HG02623 (cell line): ENCODE data around the gene FAM50A.
"Not testable (repeated sequence)": the region's sequence is repeated elsewhere in the genome, so short reads cannot be mapped to it uniquely, and the experiment has no call there.

Source experiments
- ATAC-seq: cut with Tn5 transposase; IDR thresholded peaks from one replicate; pipeline ENCODE4 v1.9.1; 2021; ENCODE audit warnings: moderate library complexity; ENCODE audit not compliant: unreplicated experiment

FAM50A gene

DNA sequence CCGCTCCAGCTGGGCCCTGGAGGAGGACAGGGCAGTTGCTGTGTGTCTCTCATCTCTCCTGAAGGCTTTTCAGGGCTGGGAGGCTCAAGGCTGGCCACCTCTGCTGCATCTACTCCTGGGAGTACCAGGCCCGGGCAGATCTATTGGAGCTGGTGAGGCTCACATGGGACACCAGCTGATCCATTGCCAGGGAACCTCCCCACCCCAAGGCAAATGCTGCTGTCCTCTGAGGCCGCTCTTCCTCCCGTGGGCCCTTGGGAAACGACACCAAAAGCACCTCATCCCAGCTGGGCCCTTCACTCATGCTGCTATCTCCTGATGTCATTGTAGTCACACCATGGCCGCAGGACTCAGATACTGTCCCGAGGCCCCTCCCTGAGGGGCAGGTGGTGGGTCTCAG lies 38.8 kb downstream of the FAM50A start:
- ATAC-seq: no peak

DNA sequence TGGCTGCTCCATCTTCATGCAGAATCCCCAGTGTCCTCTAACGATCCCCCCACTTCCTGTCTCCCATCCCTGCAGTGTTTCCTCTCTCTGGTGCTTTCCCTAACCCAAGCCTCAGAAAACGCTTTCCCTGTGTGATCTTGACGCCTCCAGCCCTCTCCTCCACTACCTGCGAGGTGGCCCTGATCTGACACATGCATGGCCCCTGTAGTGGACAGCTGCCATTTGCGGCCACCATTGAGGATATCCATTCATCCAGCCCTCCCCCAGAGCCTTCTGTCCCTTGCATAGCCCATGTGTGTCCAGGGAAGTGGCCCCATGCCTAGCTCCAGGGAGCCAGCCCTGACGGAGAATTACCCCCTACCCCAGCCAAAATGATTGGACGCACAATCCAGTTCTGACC lies 39.4 kb downstream of the FAM50A start:
- no peak for ATAC-seq

DNA sequence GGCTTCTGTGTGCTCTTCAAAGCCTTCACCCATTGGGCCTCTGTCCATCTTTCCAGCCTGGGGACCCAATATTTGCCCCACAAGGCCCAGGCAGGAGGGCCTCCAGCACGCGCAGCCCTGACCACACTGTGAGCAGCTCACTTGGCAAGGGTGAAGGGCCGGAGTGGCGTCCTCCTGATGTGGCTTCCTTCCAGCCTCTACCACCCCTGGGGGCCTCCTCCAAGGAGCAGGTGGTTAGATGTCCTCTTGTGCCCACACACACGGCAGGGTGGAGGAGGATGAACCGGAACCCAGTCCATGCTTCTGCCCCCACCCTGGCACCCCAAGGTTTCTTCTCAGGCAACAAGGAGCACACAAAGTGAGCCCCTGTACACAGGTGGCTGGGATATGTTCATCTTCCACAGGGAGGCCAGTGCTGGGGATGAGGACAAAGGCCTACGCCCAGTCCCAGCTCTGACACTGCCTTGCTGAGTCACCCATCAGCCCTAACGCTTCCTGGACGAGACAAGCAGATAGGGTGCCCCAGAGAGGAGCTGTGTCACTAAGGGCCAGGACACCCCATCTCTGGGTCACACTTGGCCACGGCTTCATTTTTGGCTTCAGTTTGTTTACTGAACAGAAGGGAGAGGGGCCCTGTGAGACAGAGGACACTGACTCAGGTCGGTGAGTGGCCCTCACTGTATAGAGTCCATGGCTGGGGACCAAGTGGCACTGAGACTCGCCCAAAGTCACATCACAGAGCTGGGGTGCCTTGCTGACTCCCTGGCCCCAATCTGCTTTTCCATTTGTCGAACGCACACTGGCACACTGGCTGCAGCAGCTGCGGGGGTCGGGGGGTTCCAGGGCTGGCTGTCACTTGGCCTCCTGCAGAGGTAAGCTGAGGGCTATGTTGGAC lies 40.6 kb downstream of the FAM50A start:
- ATAC-seq: no peak

DNA sequence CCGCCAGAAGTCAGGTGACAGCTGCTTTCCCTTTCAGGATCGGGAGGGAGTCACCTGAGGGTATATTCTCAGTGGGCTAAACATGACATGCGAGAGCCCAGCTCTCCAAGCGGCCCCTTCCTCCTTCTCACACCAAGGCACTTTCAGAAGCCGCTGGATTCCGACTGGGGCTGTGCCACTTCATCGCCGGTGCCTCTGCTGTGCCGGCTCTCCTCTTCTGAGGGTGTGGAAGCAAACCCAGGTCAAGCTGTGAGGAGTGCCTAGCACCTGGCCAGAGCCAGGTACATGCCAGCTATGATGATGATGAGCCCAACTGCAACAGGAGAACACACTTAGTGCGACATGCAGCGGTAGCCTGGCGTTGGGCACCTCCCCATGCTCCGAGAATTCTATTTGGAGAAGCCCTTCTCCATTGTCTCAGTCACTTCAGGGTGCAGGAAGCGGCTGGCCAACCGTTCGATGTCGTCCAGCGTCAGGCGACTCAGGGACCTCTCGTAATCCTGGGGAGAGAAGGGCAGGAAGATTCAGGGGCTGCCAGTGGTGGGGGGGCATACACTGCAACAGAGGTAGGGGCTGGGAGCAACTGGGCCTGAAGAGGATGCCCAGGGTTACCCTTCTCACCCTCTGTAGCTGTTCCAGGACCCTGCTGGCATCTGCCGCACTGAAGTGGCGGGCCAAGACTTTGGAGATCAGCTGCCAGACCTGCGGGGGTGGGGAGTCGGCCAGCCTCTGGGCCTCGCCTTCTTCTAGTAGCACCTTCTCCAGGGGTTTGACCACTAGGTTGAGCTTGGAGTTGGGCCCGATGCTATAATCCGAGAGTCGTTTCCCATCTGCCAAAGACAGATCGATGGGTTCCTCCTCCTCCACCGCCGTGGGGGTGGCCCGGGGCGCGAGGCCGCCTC lies 41.5 kb downstream of the FAM50A start:
- ATAC-seq: no peak

DNA sequence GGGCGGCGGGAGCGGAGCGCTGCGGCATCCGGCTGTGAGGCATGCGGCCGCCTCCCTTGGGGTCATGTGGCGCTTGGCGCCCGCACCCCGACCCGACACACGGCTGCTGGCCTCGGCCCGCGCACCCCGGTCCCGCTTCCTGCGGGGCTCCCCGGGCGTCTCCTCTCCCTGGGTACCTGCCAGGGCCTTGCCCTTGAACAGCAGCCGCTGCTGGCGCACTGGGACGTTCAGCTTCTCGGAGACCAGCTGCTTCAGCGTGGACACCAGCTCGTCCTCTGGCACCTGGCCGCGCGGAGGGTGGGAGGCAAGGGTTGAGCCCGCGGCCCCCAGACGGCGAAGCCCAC lies 42.1 kb downstream of the FAM50A start:
- no peak for ATAC-seq

DNA sequence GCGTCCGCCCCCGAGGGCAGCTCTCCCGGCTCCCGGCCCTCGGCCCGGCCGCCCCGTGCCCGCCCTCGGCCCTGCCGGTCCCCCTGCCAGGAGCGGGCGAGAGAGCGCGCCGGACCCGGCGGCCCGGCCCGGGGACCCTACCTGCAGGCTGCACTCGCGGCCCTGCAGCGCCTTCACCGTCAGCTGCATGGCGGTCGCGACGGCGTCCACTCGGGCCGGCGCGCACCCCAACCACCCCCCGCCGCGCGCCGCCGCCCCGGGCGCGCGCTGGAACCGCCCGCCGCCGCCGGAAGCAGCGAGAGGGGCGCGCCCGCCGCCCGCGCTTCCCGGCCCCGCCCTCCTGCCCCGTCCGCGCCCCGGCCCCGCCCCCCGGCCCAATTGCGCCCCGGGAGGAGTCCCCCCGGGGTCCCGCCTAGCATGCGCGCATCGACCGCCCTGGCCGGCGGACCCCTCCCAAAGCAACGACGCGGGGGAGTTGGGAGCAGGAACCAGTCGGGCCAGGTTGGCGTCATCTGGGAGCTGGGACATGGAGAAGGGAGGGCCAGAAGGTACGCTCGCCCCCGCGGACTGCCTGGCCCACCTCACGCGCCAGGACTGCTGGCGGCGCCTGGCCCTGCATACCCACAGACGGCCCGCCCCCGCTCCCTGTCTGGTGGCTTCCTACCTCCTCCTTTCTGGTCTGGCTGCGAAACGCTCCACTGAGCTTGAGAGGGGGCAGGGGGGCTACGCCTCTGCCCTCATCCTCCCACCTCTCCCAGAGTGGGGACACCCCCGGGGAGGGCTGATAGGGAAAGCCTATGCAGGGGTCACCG lies 42.7 kb downstream of the FAM50A start, which contains the start of gene UBL4A:
UBL4A (minus strand) TSS at position 220 of the 812 bp plus-strand sequence; CDS start at position 189, 31 bp downstream.
- ATAC-seq: no peak

DNA sequence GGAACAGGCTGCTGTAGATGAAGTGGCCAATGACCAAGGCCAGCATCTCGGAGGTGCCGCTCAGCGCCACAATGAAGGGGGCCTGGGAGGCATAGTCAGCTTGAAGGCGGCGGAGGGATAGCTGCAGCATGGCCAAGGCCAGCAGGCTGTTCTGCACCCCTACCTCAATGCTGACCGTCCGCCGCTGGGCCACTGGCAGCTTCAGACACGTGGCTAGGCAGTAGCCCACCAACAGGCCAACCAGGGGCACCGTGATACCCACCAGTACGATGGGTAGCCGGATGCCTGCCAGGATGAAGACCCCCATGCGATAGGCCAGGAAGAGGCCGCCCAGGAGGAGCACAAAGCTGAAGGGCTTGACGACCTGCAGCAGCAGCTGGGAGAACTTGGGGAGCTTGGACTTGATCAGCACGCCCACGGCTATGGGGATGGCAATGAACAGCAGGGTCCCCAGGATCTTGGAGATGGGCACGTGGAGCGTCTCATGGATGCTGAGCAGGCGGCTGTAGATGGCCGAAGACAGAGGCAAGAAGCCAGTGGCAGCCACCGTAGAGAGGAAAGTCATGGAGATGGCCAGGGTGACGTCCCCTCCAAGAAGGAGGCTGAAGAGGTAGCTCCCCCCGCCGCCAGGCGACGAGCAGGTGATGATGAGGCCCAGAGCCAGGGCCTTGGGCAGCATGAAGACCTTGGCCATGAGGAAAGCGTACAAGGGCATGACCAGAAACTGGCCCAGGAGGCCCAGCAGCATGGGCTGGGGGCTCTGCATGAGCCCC lies 43.8 kb downstream of the FAM50A start:
- no peak for ATAC-seq

DNA sequence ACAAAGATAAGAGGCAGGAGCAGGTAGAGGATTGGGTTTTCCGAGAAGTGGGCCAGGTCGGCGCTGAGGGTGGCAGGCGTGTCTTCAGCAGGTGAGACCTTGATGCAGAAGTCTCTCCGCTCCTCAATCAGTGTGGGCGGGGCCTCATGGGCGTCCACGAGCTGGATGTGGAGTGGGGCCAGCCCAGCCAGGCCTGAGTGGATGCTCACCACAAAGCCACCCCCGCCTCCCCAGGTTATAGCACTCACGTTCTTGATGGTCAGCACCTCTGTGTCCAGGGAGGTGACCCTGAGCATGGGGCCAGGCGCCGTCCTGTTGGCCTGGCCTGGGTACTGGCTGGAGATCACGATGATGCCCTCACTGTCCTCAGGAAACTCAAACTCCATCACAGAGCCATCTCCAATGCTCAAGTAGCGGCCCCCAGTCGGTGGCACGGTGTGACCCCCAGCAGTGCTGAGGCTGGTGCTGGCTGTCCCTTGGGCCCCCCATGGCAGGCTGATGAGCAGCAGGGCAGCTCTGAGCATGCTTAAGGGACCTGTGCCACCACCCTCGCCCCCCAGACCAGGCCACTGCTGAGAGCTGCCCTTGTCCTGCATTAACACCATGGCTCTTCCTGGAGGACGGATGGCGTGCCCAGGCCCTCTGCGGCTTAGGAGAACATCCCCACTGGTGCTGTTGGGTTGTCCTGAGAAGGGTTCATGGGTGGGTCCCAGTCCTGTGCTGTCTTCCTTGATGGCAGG lies 44.6 kb downstream of the FAM50A start:
- ATAC-seq: no peak

DNA sequence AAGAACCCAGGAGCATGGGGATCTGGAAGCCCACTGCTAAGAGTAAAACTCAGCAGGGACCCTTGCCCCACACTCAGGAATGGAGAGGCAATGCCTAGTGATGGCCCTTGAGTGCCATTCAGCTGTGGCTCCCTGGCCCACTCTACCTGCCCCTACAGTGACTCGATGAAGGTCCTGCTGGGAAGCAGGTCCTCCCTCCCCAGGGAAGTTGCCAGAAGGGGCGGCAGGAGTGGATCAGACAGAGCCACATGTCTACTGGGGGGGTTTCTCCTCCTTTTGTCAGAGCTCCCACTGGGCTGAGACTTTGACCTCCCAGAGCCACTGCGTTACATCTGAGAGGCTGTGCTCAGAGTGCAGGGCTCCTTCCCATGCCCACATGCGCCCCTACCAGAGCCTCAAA lies 45.2 kb downstream of the FAM50A start:
- ATAC-seq: no peak

DNA sequence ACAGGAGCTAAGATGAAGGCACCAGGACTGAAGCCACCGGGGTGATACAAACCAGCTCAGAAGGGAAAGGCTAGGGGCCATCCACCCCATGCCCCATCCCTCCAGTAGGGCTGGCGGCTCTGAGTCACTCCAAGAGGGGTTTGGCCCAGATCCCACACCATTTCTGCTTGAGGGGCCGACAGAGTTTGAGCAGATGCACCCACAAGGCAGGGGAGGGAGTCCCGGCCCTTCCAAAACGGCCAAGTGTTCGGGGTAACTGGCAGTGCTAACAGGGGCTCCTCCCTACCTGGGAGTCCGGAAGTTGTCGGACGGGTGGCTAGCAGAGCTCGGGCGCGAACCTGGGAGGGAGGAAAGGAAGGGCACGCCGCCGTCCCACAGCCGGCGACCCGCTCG lies 46.1 kb downstream of the FAM50A start:
- ATAC-seq: peak; percentile 19

DNA sequence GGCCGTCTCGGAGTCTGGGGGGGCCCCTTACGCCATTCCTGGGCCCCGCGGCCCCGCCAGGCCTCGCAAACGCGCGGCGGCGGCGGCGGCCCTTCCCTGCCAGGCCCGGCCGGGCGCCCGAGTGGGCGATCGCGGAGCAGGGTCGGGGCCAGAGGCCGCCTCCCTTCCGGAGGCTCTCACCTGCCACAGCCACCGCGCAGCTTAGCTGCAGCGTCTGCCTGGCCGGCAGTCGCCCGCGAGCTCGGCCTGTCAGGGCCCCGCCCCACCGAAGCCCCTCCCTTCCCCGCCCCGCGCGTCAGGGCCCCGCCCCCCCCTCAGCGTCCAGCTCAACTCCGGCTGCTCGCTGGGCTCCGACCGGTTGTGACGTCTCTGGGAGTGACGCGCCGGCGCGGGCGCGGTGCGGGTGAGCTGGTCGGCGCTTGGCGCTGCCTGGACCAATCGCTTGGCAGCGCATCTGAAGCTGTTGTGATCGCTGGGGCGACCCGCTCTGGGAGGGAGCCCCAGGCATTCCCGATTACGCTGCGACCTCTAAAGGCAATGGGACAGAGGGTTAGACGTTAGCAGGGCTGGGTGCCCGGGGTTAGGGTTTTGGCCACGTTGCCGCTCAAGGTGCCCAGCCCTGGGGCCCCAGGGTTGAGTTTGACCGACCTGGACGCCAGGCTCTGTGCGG lies 46.6 kb downstream of the FAM50A start, which contains the start of gene SLC10A3:
SLC10A3 (minus strand) TSS at position 216 of the 670 bp plus-strand sequence. CDS start 1,689 bp downstream, outside the sequence.
- peak; percentile 67 for ATAC-seq

DNA sequence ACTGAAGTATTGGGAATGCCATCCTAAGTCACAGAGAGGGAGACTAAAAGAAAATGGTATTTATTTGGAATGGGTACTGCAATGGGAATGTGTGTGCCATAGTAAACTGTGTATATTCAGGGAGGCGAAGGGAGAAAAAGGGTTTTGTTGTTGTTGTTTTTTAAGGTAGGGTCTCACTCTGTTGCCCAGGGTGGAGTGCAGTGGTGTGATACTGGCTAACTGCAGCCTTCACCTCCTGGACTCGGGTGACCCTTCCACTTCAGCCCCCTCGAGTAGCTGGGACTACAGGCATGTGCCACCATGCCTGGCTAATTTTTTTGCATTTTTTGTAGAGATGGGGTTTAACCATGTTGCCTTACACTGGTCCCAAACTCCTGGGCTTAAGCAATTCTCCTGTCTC lies 50.8 kb downstream of the FAM50A start:
- no peak for ATAC-seq

DNA sequence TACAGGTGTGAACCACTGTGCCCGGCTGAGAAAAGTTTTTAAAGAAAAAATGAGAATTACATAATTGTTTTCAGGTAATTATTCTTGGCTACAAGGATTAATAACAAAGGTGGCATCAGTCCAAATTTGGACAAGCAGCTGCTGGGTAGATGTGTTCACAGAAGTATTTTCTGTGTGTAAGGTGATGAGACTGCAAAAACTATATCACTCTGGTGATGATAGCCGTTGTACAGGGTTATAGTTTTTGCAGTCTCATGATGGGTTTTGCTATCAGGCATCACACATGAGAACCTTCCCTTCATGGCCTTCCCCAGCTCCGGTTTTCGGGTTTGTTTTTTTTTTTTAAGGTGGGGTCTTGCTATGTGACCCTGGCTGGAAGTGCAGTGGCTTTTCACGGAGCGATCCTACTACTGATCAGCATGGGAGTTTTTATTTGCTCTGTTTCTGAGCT lies 51.6 kb downstream of the FAM50A start:
- no peak for ATAC-seq

DNA sequence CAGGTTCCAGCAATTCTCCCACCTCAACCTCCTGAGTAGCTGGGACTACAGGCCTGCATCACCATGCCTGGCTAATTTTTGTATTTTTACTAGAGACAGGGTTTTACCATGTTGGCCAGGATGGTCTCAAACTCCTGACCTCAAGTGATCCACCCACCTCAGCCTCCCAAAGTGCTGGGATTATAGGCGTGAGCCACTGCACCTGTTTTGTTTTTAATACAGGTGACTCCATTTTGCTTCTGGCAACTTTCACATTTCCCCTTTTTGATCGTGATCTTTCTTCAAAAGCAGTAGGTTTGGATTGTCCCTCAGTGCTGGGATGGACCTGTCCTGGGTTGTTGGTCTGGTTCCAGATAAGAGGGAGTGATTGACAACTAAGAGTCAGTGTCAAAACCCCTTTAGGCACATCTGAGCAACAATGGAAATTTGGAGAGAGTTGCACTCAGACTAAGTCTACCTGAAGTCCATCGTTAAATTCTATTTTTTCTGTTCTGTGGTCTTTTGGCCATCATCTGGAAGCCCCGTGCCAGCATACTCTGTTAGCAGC lies 52.7 kb downstream of the FAM50A start:
- ATAC-seq: not testable (repeated sequence)
